ENCODE data around the gene BCAS3.

BCAS3 gene

GRCh38 chr17:60678118-60678444 lies 430 bp downstream of the BCAS3 start:
- POLR2A ChIA-PET: interaction anchor here (0.6 kb wide), 1 partner anchor 800 kb away, joined by 3 read pairs; no protein-coding TSS in a partner anchor
- TF ChIP-seq CTCF (IDR thresholded peaks at IDR 0.05; ENCODE audit: control extremely low read depth, extremely low read depth, low read depth, missing control alignments): no peak
- CTCF ChIA-PET: interaction anchor here (1.2 to 1.9 kb wide), 2 partner anchors 38 to 40 kb away, joined by 3 to 9 read pairs; no protein-coding TSS in a partner anchor
- peak; percentile 16 for DNase-seq (ENCODE audit: extremely low spot score)

- TF ChIP-seq CTCF (IDR thresholded peaks at IDR 0.05; ENCODE audit: control extremely low read depth, extremely low read depth, low read depth, missing control alignments): no peak
- CTCF ChIA-PET: no interaction called here
These were observed 1.6 kb downstream of the BCAS3 start for GRCh38 chr17:60679287-60679686.

GRCh38 chr17:60680754-60681153 lies 3.1 kb downstream of the BCAS3 start:
- CTCF ChIA-PET: no interaction called here
- TF ChIP-seq CTCF (IDR thresholded peaks at IDR 0.05; ENCODE audit: control extremely low read depth, extremely low read depth, low read depth, missing control alignments): no peak
- POLR2A ChIA-PET: no interaction called here
- DNase-seq (ENCODE audit: extremely low spot score): no peak

More at GRCh38 chr17:60679287-60679686, 1.6 kb downstream of the BCAS3 start:
- POLR2A ChIA-PET: interaction anchor here (0.6 kb wide), 1 partner anchor 34 kb away, joined by 5 read pairs; no protein-coding TSS in a partner anchor
- no peak for DNase-seq (ENCODE audit: extremely low spot score)

GRCh38 chr17:60685437-60685836 lies 7.8 kb downstream of the BCAS3 start:
- TF ChIP-seq CTCF (IDR thresholded peaks at IDR 0.05; ENCODE audit: control extremely low read depth, extremely low read depth, low read depth, missing control alignments): no peak
- CTCF ChIA-PET: interaction anchor here (1.3 kb wide), 1 partner anchor 32 kb away, joined by 3 read pairs; no protein-coding TSS in a partner anchor
- DNase-seq (ENCODE audit: extremely low spot score): no peak

GRCh38 chr17:60695960-60696359 lies 18.3 kb downstream of the BCAS3 start:
- ChIA-PET POLR2A (no interaction called here), CTCF (interaction anchor here (1.7 to 2.4 kb wide), 2 partner anchors 16 to 25 kb away, joined by 4 to 10 read pairs; no protein-coding TSS in a partner anchor)
- no peak for TF ChIP-seq CTCF (IDR thresholded peaks at IDR 0.05; ENCODE audit: control extremely low read depth, extremely low read depth, low read depth, missing control alignments)
- no peak for DNase-seq (ENCODE audit: extremely low spot score)

More at GRCh38 chr17:60685437-60685836, 7.8 kb downstream of the BCAS3 start:
- POLR2A ChIA-PET: no interaction called here

GRCh38 chr17:60699090-60699489 lies 21.4 kb downstream of the BCAS3 start:
- POLR2A ChIA-PET: no interaction called here
- no peak for TF ChIP-seq CTCF (IDR thresholded peaks at IDR 0.05; ENCODE audit: control extremely low read depth, extremely low read depth, low read depth, missing control alignments)
- CTCF ChIA-PET: no interaction called here
- DNase-seq (ENCODE audit: extremely low spot score): no peak
